Measurements from ENCODE around the gene SOX6. TPM values are rescaled to one million over a fixed set of nuclear protein-coding genes. Genes with fewer than 3 reads are reported as not detected.

The SOX6 gene
- total and polyA plus RNA-seq, 2 donors (not counting 1 experiment from before 2014, with no cell fraction given) = 3.0 to 5.1 TPM

- H3K79me2 ChIP-seq (ENCODE audit: control insufficient read depth, insufficient read depth, low read length) = no peaks in the 10 kb centered on the region
- no peaks in the 10 kb centered on the region for H3K27me3 ChIP-seq (ENCODE audit: control insufficient read depth, insufficient read depth, low read length)
- H3K4me1 ChIP-seq (ENCODE audit: control insufficient read depth, extremely low read depth, insufficient read depth, low read length) = no peaks in the 10 kb centered on the region
- no peak for DNase-seq (ENCODE audit: low read depth in 2 of 2)
- no peak overlapping the region for H2AFZ ChIP-seq (ENCODE audit: low read length)
- no peak overlapping the region for H3K27ac ChIP-seq (ENCODE audit: insufficient read depth, low read length)
- no peaks in the 10 kb centered on the region for H3K9me3 ChIP-seq (ENCODE audit: control insufficient read depth, insufficient read depth, low read depth, low read length)
- no peaks in the 10 kb centered on the region for H3K36me3 ChIP-seq (ENCODE audit: control insufficient read depth, insufficient read depth, low read length)
- H3K4me2 ChIP-seq (ENCODE audit: extremely low read depth, insufficient read depth, low read length) = no peak overlapping the region
- H3K9ac ChIP-seq (ENCODE audit: insufficient read depth, low read length) = no peak overlapping the region
- H4K20me1 ChIP-seq (ENCODE audit: control insufficient read depth, extremely low read depth, insufficient read depth, low read length) = no peaks in the 10 kb centered on the region
- no peak overlapping the region for H3K4me3 ChIP-seq (replicated peaks in 1 of 4; ENCODE audit: control extremely low read depth in 1 of 4, insufficient read depth in 1 of 4, low read depth in 3 of 4, low read length in 4 of 4)
- TF ChIP-seq EZH2 (IDR thresholded peaks at IDR 0.05; ENCODE audit: low read length, missing control alignments) = no peak
- TF ChIP-seq, protein P1, sequence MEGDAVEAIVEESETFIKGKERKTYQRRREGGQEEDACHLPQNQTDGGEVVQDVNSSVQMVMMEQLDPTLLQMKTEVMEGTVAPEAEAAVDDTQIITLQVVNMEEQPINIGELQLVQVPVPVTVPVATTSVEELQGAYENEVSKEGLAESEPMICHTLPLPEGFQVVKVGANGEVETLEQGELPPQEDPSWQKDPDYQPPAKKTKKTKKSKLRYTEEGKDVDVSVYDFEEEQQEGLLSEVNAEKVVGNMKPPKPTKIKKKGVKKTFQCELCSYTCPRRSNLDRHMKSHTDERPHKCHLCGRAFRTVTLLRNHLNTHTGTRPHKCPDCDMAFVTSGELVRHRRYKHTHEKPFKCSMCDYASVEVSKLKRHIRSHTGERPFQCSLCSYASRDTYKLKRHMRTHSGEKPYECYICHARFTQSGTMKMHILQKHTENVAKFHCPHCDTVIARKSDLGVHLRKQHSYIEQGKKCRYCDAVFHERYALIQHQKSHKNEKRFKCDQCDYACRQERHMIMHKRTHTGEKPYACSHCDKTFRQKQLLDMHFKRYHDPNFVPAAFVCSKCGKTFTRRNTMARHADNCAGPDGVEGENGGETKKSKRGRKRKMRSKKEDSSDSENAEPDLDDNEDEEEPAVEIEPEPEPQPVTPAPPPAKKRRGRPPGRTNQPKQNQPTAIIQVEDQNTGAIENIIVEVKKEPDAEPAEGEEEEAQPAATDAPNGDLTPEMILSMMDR (conservative IDR thresholded peaks at IDR 0.05 in 1 of 2, IDR thresholded peaks at IDR 0.05 in 1 of 2; ENCODE audit: low read depth in 1 of 2, low read length in 2 of 2) = no peak
Observed at GRCh38 chr11:16336721-16337120, 19.6 kb downstream of the SOX6 start.

DNA sequence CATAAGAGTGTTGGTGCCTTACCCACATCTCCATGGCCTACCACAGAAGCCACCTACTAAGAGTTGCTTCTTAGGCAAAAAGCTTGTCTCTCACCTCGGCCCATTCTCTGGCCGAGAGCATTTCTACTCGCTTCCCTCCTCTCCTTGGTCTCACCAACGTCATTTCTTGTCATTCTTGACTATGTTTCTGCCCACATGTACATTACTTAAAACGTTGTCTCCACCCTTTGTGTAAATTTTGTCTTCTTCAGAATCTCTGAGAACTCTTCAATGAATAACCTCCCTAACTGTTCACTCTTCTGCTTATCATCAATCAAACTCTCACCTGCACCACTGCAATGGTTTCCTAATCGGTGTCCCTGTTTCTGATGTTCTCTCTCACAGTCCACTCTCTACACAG is 20.1 kb downstream of the SOX6 start:
- Histone ChIP-seq H3K36me3 (ENCODE audit: control insufficient read depth, insufficient read depth, low read length) (no peaks in the 10 kb centered on the region), H3K4me3 (replicated peaks in 1 of 4; ENCODE audit: control extremely low read depth in 1 of 4, insufficient read depth in 1 of 4, low read depth in 3 of 4, low read length in 4 of 4) (no peak overlapping the region), H3K4me2 (ENCODE audit: extremely low read depth, insufficient read depth, low read length) (no peak overlapping the region), H3K79me2 (ENCODE audit: control insufficient read depth, insufficient read depth, low read length) (no peaks in the 10 kb centered on the region), H3K9me3 (ENCODE audit: control insufficient read depth, insufficient read depth, low read depth, low read length) (no peaks in the 10 kb centered on the region), H4K20me1 (ENCODE audit: control insufficient read depth, extremely low read depth, insufficient read depth, low read length) (no peaks in the 10 kb centered on the region), H3K27me3 (ENCODE audit: control insufficient read depth, insufficient read depth, low read length) (no peaks in the 10 kb centered on the region), H3K4me1 (ENCODE audit: control insufficient read depth, extremely low read depth, insufficient read depth, low read length) (no peaks in the 10 kb centered on the region), H2AFZ (ENCODE audit: low read length) (no peak overlapping the region), H3K27ac (ENCODE audit: insufficient read depth, low read length) (no peak overlapping the region), H3K9ac (ENCODE audit: insufficient read depth, low read length) (no peak overlapping the region)
- no peak for DNase-seq (ENCODE audit: low read depth in 2 of 2)
- TF ChIP-seq, protein P1 (conservative IDR thresholded peaks at IDR 0.05 in 1 of 2, IDR thresholded peaks at IDR 0.05 in 1 of 2; ENCODE audit: low read depth in 1 of 2, low read length in 2 of 2) = no peak
- TF ChIP-seq EZH2 (IDR thresholded peaks at IDR 0.05; ENCODE audit: low read length, missing control alignments) = no peak

DNA sequence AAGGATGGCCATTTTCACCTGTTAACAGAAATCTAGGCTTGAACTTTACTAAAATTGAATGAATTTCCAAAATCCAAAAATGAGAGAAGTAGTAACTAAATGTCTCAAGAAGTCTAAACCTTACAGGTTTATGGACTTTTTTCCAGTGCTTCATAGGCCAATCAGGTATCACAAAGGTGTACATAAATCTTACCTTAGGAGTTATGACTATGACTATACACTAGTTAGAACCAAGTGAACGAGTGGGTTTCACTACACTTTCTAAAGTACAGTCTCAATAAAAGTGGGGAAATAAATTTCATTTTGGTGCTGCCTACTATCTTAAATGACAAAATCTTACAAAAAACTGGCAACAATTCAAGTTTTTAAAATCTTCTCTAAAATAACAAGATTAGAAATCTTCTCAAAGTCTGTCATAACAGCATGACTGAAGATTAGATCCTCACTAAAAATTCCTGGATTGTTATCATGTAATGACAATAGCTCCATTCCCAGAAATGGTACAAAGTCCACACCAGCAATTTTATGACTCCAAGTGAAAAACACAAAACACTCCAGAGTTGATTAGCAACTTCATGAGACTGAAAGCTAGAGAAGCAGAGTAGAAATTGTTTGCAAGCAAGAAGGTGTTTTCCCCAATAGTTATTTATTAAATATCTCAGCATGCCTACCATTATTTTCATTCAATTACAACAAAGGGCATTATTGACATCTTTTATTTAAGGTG is 20.9 kb downstream of the SOX6 start:
- no peaks in the 10 kb centered on the region for H3K36me3 ChIP-seq (ENCODE audit: control insufficient read depth, insufficient read depth, low read length)
- H3K27me3 ChIP-seq (ENCODE audit: control insufficient read depth, insufficient read depth, low read length) = no peaks in the 10 kb centered on the region
- H3K4me3 ChIP-seq (replicated peaks in 1 of 4; ENCODE audit: control extremely low read depth in 1 of 4, insufficient read depth in 1 of 4, low read depth in 3 of 4, low read length in 4 of 4) = no peak overlapping the region
- no peak overlapping the region for H3K4me2 ChIP-seq (ENCODE audit: extremely low read depth, insufficient read depth, low read length)
- H2AFZ ChIP-seq (ENCODE audit: low read length) = no peak overlapping the region
- H3K9me3 ChIP-seq (ENCODE audit: control insufficient read depth, insufficient read depth, low read depth, low read length) = no peaks in the 10 kb centered on the region
- no peaks in the 10 kb centered on the region for H4K20me1 ChIP-seq (ENCODE audit: control insufficient read depth, extremely low read depth, insufficient read depth, low read length)
- no peaks in the 10 kb centered on the region for H3K79me2 ChIP-seq (ENCODE audit: control insufficient read depth, insufficient read depth, low read length)
- H3K9ac ChIP-seq (ENCODE audit: insufficient read depth, low read length) = no peak overlapping the region
- H3K27ac ChIP-seq (ENCODE audit: insufficient read depth, low read length) = no peak overlapping the region
- H3K4me1 ChIP-seq (ENCODE audit: control insufficient read depth, extremely low read depth, insufficient read depth, low read length) = no peaks in the 10 kb centered on the region
- no peak for TF ChIP-seq EZH2 (IDR thresholded peaks at IDR 0.05; ENCODE audit: low read length, missing control alignments)
- TF ChIP-seq, protein P1 (conservative IDR thresholded peaks at IDR 0.05 in 1 of 2, IDR thresholded peaks at IDR 0.05 in 1 of 2; ENCODE audit: low read depth in 1 of 2, low read length in 2 of 2) = no peak
- no peak for DNase-seq (ENCODE audit: low read depth in 2 of 2)

All from fibroblast of lung (primary cell).